HepG2 (cell line): Measurements from ENCODE around the gene HYOU1. TPM values are rescaled to one million over a fixed set of nuclear protein-coding genes. Genes with fewer than 3 reads are reported as not detected.
A peak's percentile ranks its signal among the peaks of the same experiment; 100 is the strongest.

ENCODE experiments used
- ATAD3A ChIP-seq: sonication (generic); formaldehyde crosslinking; IDR thresholded peaks from 2 replicates; pipeline ENCODE4 v1.4.0; 2020; ENCODE audit warnings: missing genetic modification reagents
- BCL6 ChIP-seq: IDR thresholded peaks from 2 replicates; pipeline ENCODE4 v1.6.1; 2016; ENCODE audit warnings: missing genetic modification reagents, missing compliant biosample characterization
- CBX2 ChIP-seq, 2 experiments: fragments of 200-600 bp in 1 of 2; sonication (generic); formaldehyde crosslinking in 1 of 2; IDR thresholded peaks; 2 replicates each; pipeline versions ENCODE4 v1.7.0 to v1.8.1; 2018 to 2022; ENCODE audit warnings: low read depth in 2 of 2, low read length in 1 of 2, mild to moderate bottlenecking in 1 of 2, missing genetic modification reagents in 1 of 2
- HDAC2 ChIP-seq: sonication (generic); formaldehyde crosslinking; IDR thresholded peaks from 2 replicates; pipeline ENCODE4 v1.4.0; 2020; ENCODE audit warnings: missing genetic modification reagents
- KLF6 ChIP-seq: IDR thresholded peaks from 2 replicates; pipeline ENCODE4 v1.8.0; 2016; ENCODE audit warnings: missing biosample characterization, missing genetic modification reagents
- SETDB1 ChIP-seq: sonication (generic); formaldehyde crosslinking; IDR thresholded peaks from 2 replicates; pipeline ENCODE4 v1.5.1; 2020; ENCODE audit warnings: missing genetic modification reagents, mild to moderate bottlenecking, borderline replicate concordance
- SNAPC4 ChIP-seq: sonication (generic); formaldehyde crosslinking; IDR thresholded peaks from 2 replicates; pipeline ENCODE4 v1.4.0; 2020; ENCODE audit warnings: mild to moderate bottlenecking, missing genetic modification reagents
- TIGD3 ChIP-seq: sonication (generic); formaldehyde crosslinking; IDR thresholded peaks from 2 replicates; pipeline ENCODE4 v1.5.1; 2020; ENCODE audit warnings: mild to moderate bottlenecking, missing genetic modification reagents, borderline replicate concordance
- YEATS4 ChIP-seq: sonication (generic); formaldehyde crosslinking; IDR thresholded peaks from 2 replicates; pipeline ENCODE4 v1.4.0; 2020; ENCODE audit warnings: missing genetic modification reagents, borderline replicate concordance
- ZFY ChIP-seq: sonication (generic); formaldehyde crosslinking; IDR thresholded peaks from 2 replicates; pipeline ENCODE4 v1.4.0; 2020; ENCODE audit warnings: missing genetic modification reagents
- ZNF563 ChIP-seq: sonication (generic); formaldehyde crosslinking; IDR thresholded peaks from 2 replicates; pipeline ENCODE4 v1.8.0; 2022; ENCODE audit warnings: mild to moderate bottlenecking, moderate library complexity, missing genetic modification reagents
- ZNF746 ChIP-seq: sonication (generic); formaldehyde crosslinking; IDR thresholded peaks from 2 replicates; pipeline ENCODE4 v1.8.0; 2022; ENCODE audit warnings: mild to moderate bottlenecking, missing genetic modification reagents
- ZNF879 ChIP-seq: sonication (generic); formaldehyde crosslinking; IDR thresholded peaks from 2 replicates; pipeline ENCODE4 v1.8.1; 2023; ENCODE audit warnings: missing genetic modification reagents
- polyA plus RNA-seq, 8 experiments: library from polyadenylated mRNA; depleted of rRNA in 3 of 8; stranded (reverse) in 7 of 8; unstranded in 1 of 8; fragments of >200 nt; fragmentation: Illumina TruSeq in 4 of 8; extraction: Trizol in 4 of 8; gene quantifications; 2 replicates each; pipeline versions ENCODE4 v1.2.1 to v1.2.3, GENCODE V29; 2011 to 2016; ENCODE audit warnings: low read depth in 4 of 8, missing spikeins in 1 of 8, mixed read lengths in 1 of 8; ENCODE audit not compliant: insufficient read depth in 1 of 8
- total RNA-seq, 5 experiments: library from RNA; depleted of rRNA; stranded (reverse); fragments of >200 nt; fragmentation: Illumina TruSeq; extraction: Trizol; gene quantifications; 2 replicates each; pipeline ENCODE4 v1.2.3, GENCODE V29; 2016; ENCODE audit warnings: low read depth in 1 of 5
- TF ChIP-seq, protein P1 (sequence below): sonication (generic); formaldehyde crosslinking; IDR thresholded peaks from 2 replicates; pipeline ENCODE4 v1.8.0; 2022; ENCODE audit warnings: missing genetic modification reagents, low read depth, mild to moderate bottlenecking, borderline replicate concordance
- TF ChIP-seq, protein P2 (sequence below): sonication (generic); formaldehyde crosslinking; IDR thresholded peaks from 2 replicates; pipeline ENCODE4 v1.4.0; 2020; ENCODE audit warnings: missing genetic modification reagents, borderline replicate concordance
- TF ChIP-seq, protein P3 (sequence below): IDR thresholded peaks from 2 replicates; pipeline ENCODE4 v1.6.1; 2016; ENCODE audit warnings: mild to moderate bottlenecking, missing biosample characterization, missing genetic modification reagents
- TF ChIP-seq, protein P4 (sequence below): sonication (generic); formaldehyde crosslinking; IDR thresholded peaks from 2 replicates; pipeline ENCODE4 v1.8.0; 2023; ENCODE audit warnings: mild to moderate bottlenecking, missing genetic modification reagents

Gene HYOU1
- total and polyA plus RNA-seq, 2 of the 13 experiments (the other 11 are each of a cell fraction or from before 2014, with no cell fraction given) = 127 to 155 TPM

DNA sequence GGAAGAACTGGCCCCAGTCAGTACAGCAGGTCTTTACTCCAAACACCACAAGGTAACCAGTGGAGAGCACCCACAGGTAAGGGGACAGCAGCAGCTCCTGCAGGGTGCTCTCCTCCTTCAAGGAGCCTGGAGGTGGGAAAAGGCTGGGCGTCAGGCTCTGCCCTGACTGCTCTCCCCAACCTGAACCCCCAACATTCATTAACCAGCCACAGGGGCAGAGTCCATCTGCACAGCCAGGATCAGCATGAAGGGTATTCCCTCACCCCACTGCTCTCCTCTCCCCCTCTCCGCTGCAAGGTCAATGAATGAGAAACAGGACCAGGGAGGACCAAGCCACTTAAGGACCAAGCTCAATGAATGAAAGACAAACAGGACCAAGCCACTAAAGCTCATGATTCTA lies 30.0 kb downstream of the HYOU1 start (continued):
- TF ChIP-seq SNAPC4 (CRISPR knock-in tag) = 0 out of 2 replicates have a peak, but pooled peaks have one; percentile 19
- TF ChIP-seq ZNF879 (CRISPR knock-in tag) = no peak
- TF ChIP-seq, protein P1, sequence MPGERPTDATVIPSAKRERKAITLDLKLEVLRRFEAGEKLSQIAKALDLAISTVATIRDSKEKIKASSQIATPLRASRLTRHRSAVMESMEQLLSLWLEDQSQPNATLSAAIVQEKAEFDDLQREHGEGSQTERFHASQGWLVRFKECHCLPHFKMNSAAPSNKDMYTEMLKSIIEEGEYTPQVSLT (CRISPR knock-in tag) = no peak
- TF ChIP-seq CBX2 (IDR thresholded peaks at IDR 0.05; ENCODE audit: low read depth, low read length) = no peak
- TF ChIP-seq CBX2 (CRISPR knock-in tag; IDR thresholded peaks at IDR 0.05; ENCODE audit: low read depth) = no peak
- no peak for TF ChIP-seq SETDB1 (CRISPR knock-in tag)
- TF ChIP-seq, protein P2, sequence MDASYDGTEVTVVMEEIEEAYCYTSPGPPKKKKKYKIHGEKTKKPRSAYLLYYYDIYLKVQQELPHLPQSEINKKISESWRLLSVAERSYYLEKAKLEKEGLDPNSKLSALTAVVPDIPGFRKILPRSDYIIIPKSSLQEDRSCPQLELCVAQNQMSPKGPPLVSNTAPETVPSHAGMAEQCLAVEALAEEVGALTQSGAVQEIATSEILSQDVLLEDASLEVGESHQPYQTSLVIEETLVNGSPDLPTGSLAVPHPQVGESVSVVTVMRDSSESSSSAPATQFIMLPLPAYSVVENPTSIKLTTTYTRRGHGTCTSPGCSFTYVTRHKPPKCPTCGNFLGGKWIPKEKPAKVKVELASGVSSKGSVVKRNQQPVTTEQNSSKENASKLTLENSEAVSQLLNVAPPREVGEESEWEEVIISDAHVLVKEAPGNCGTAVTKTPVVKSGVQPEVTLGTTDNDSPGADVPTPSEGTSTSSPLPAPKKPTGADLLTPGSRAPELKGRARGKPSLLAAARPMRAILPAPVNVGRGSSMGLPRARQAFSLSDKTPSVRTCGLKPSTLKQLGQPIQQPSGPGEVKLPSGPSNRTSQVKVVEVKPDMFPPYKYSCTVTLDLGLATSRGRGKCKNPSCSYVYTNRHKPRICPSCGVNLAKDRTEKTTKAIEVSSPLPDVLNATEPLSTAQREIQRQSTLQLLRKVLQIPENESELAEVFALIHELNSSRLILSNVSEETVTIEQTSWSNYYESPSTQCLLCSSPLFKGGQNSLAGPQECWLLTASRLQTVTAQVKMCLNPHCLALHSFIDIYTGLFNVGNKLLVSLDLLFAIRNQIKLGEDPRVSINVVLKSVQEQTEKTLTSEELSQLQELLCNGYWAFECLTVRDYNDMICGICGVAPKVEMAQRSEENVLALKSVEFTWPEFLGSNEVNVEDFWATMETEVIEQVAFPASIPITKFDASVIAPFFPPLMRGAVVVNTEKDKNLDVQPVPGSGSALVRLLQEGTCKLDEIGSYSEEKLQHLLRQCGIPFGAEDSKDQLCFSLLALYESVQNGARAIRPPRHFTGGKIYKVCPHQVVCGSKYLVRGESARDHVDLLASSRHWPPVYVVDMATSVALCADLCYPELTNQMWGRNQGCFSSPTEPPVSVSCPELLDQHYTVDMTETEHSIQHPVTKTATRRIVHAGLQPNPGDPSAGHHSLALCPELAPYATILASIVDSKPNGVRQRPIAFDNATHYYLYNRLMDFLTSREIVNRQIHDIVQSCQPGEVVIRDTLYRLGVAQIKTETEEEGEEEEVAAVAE (CRISPR knock-in tag) = no peak
- TF ChIP-seq, protein P3, sequence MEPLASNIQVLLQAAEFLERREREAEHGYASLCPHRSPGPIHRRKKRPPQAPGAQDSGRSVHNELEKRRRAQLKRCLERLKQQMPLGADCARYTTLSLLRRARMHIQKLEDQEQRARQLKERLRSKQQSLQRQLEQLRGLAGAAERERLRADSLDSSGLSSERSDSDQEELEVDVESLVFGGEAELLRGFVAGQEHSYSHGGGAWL (CRISPR knock-in tag) = no peak
- no peak for TF ChIP-seq TIGD3 (CRISPR knock-in tag)
- TF ChIP-seq ZFY (CRISPR knock-in tag) = no peak
- TF ChIP-seq ATAD3A (CRISPR knock-in tag) = no peak
- no peak for TF ChIP-seq KLF6
- TF ChIP-seq BCL6 (CRISPR knock-in tag) = peak; percentile 19; the same call in 1 of the 2 replicates
- TF ChIP-seq HDAC2 (CRISPR knock-in tag) = peak; percentile 25; the same call in 1 of the 2 replicates
- TF ChIP-seq ZNF563 (CRISPR knock-in tag) = no peak
- TF ChIP-seq, protein P4, sequence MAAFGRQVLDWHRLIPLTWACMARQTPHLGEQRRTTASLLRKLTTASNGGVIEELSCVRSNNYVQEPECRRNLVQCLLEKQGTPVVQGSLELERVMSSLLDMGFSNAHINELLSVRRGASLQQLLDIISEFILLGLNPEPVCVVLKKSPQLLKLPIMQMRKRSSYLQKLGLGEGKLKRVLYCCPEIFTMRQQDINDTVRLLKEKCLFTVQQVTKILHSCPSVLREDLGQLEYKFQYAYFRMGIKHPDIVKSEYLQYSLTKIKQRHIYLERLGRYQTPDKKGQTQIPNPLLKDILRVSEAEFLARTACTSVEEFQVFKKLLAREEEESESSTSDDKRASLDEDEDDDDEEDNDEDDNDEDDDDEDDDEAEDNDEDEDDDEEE = no peak
- no peak for TF ChIP-seq YEATS4 (CRISPR knock-in tag)
- TF ChIP-seq ZNF746 (CRISPR knock-in tag) = 0 out of 2 replicates have a peak, but pooled peaks have one; percentile 43
